Measurements from ENCODE around the gene PPM1H. TPM values are rescaled to one million over a fixed set of nuclear protein-coding genes. Genes with fewer than 3 reads are reported as not detected.

PPM1H gene
- total RNA-seq, 1 donor from 2014 or later, result 3.9 TPM

GRCh38 chr12:62603061-62603810 is 331.7 kb downstream of the PPM1H start:
- peak; percentile 37 for TF ChIP-seq CTCF (conservative IDR thresholded peaks at IDR 0.05; ENCODE audit: low read depth, low read length)
- peak overlapping the region; percentile 81 for H3K4me3 ChIP-seq (ENCODE audit: low read depth, low read length)
- no peak for DNase-seq (ENCODE audit: low read depth)

- no peak for DNase-seq (ENCODE audit: low read depth)
- H3K4me3 ChIP-seq (ENCODE audit: low read depth, low read length), result peak overlapping the region; percentile 81
- TF ChIP-seq CTCF (conservative IDR thresholded peaks at IDR 0.05; ENCODE audit: low read depth, low read length), result peak; percentile 2
These were observed 332.5 kb downstream of the PPM1H start for GRCh38 chr12:62602255-62603060.

GRCh38 chr12:62601765-62602164 is 333.2 kb downstream of the PPM1H start:
- no peak for DNase-seq (ENCODE audit: low read depth)
- H3K4me3 ChIP-seq (ENCODE audit: low read depth, low read length), result peak overlapping the region; percentile 81
- no peak for TF ChIP-seq CTCF (conservative IDR thresholded peaks at IDR 0.05; ENCODE audit: low read depth, low read length)

DNA sequence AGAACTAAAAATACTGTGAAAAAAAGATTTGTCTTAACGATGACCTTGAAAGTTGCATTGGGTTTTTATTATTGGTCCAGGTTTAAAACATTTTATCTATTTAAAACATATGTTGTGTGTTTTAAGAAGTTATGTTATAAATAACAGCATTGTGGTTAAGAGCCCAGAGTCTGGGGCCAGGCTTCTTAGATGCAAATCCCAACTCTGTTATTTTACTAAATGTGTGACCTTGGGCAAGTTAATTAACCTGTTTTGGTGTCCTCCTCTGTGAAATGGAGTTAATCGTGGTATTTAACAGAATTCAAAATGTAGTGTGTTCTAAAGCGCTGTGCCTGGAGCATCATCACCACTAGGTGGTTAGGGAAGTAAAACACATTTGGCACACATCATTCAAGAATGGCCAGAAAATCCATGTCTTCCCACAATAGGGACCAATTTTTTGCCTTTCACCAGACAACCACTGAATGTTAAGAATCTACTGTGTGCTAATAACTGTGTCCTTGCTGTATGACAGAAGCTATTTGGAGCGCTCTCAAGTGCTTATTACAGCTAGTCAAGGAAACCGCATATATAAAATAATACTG is 335.0 kb downstream of the PPM1H start:
- peak; percentile 46 for TF ChIP-seq CTCF (conservative IDR thresholded peaks at IDR 0.05; ENCODE audit: low read depth, low read length)
- no peak overlapping the region for H3K4me3 ChIP-seq (ENCODE audit: low read depth, low read length)
- DNase-seq (ENCODE audit: low read depth), result no peak

GRCh38 chr12:62598846-62599245 is 336.1 kb downstream of the PPM1H start:
- no peak for DNase-seq (ENCODE audit: low read depth)
- H3K4me3 ChIP-seq (ENCODE audit: low read depth, low read length), result no peak overlapping the region
- TF ChIP-seq CTCF (conservative IDR thresholded peaks at IDR 0.05; ENCODE audit: low read depth, low read length), result no peak

GRCh38 chr12:62597253-62597652 is 337.7 kb downstream of the PPM1H start:
- H3K4me3 ChIP-seq (ENCODE audit: low read depth, low read length), result no peak overlapping the region
- DNase-seq (ENCODE audit: low read depth), result no peak
- no peak for TF ChIP-seq CTCF (conservative IDR thresholded peaks at IDR 0.05; ENCODE audit: low read depth, low read length)

Other genes with a start within 250 kb of the PPM1H start
- gene AVPR1A, start 216.1 kb upstream of the PPM1H start, total RNA-seq, result 0.29 and 1.5 TPM in 2 replicates